Activated CD4-positive, alpha-beta T cell treated with anti-CD3 and anti-CD28 coated beads, Interleukin-2, amount 10 ng/mL, durations not matched to agents 7 days and 5 days (primary cell): ENCODE measurements around the gene JPH2. TPM values are rescaled to one million over a fixed set of nuclear protein-coding genes. Genes with fewer than 3 reads are reported as not detected.
"Not testable (repeated sequence)": the region's sequence is repeated elsewhere in the genome, so short reads cannot be mapped to it uniquely, and the experiment has no call there.

Source experiments
- CTCF ChIA-PET: fragments of 350-600 bp; sonication (Branson Sonifier 250); formaldehyde crosslinking; loops from one replicate; lab custom pipeline; 2021; ENCODE audit warnings: antibody characterized with exemption; lab: Charles Lee
- POLR2A ChIA-PET: fragments of 350-600 bp; sonication (Branson Sonifier 250); formaldehyde crosslinking; loops from one replicate; lab custom pipeline; 2021; ENCODE audit warnings: antibody characterized with exemption; lab: Charles Lee
- DNase-seq: peaks from one replicate; pipeline ENCODE4 v3.0.0-alpha.2; 2020
- H3K27ac Mint-ChIP-seq: one replicate; pipeline ENCODE4 v1.8.0; 2021; ENCODE audit warnings: mild to moderate bottlenecking, moderate library complexity, mixed read lengths
- H3K27me3 Mint-ChIP-seq: one replicate; pipeline ENCODE4 v1.8.0; 2021; ENCODE audit warnings: mixed read lengths
- H3K36me3 Mint-ChIP-seq: one replicate; pipeline ENCODE4 v1.8.0; 2021; ENCODE audit warnings: low read depth, mixed read lengths
- H3K4me1 Mint-ChIP-seq: one replicate; pipeline ENCODE4 v1.8.0; 2021; ENCODE audit warnings: mixed read lengths
- H3K4me3 Mint-ChIP-seq: one replicate; pipeline ENCODE4 v1.8.0; 2021; ENCODE audit warnings: mild to moderate bottlenecking, moderate library complexity, mixed read lengths
- H3K9me3 Mint-ChIP-seq: one replicate; pipeline ENCODE4 v1.8.0; 2021; ENCODE audit warnings: mixed read lengths
- total RNA-seq, 2 experiments: library from RNA; stranded (reverse); gene quantifications; one replicate each; pipeline ENCODE4 v1.2.3, GENCODE V29; 2021

The JPH2 gene
- total RNA-seq, 2 experiments from 2014 or later = not detected

DNA sequence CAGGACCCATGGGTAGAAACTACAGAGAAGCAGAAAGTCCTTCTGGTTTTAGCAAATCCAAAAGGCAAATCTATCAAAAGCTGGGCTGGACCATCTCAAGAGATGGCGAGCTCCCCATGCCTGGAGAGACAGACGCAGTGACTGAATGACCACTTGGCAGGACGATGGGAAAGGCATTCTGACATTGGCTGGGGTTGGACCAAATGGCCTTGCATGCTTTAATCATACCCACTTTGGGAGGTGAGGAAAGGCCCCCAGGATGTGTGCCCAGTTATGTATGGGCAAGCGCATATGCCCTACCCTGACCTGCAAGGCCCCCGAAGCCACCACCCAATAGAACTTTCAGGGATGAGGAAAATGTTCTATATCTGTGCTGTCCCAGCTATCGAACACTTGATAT, 45.1 kb downstream of the JPH2 start:
- Mint-ChIP-seq H3K4me1 (no peaks in the 10 kb centered on the region), H3K9me3 (no peaks in the 10 kb centered on the region), H3K36me3 (no peaks in the 10 kb centered on the region), H3K4me3 (no peak overlapping the region), H3K27me3 (peaks cover 8% of the 10 kb centered on the region), H3K27ac (no peak overlapping the region)
- no peak for DNase-seq
- POLR2A ChIA-PET = no interaction called here
- CTCF ChIA-PET = interaction anchor here (2.6 kb wide), 1 partner anchor 12 kb away, joined by 8 read pairs; no protein-coding TSS in a partner anchor

- H3K9me3 Mint-ChIP-seq = no peaks in the 10 kb centered on the region
- no peak overlapping the region for H3K4me3 Mint-ChIP-seq
- no peak overlapping the region for H3K27ac Mint-ChIP-seq
- no peaks in the 10 kb centered on the region for H3K4me1 Mint-ChIP-seq
- POLR2A ChIA-PET = no interaction called here
- DNase-seq = no peak
- H3K36me3 Mint-ChIP-seq = no peaks in the 10 kb centered on the region
- CTCF ChIA-PET = interaction anchor here (1.2 kb wide), 1 partner anchor 15 kb away, joined by 3 read pairs; no protein-coding TSS in a partner anchor
- peaks cover 8% of the 10 kb centered on the region for H3K27me3 Mint-ChIP-seq
These were observed 48.1 kb downstream of the JPH2 start for GRCh38 chr20:44138867-44139266.

- Mint-ChIP-seq H3K27ac (no peak overlapping the region), H3K4me3 (no peak overlapping the region), H3K27me3 (peaks cover 8% of the 10 kb centered on the region), H3K36me3 (no peaks in the 10 kb centered on the region), H3K4me1 (no peaks in the 10 kb centered on the region), H3K9me3 (no peaks in the 10 kb centered on the region)
- ChIA-PET POLR2A (no interaction called here), CTCF (no interaction called here)
- DNase-seq = no peak
These were observed 49.7 kb downstream of the JPH2 start for GRCh38 chr20:44137266-44137801.

GRCh38 chr20:44136579-44137265, 50.3 kb downstream of the JPH2 start:
- Mint-ChIP-seq H3K27me3 (peaks cover 10% of the 10 kb centered on the region), H3K9me3 (no peaks in the 10 kb centered on the region), H3K27ac (no peak overlapping the region), H3K4me3 (no peak overlapping the region), H3K36me3 (no peaks in the 10 kb centered on the region), H3K4me1 (no peaks in the 10 kb centered on the region)
- DNase-seq = no peak
- ChIA-PET CTCF (no interaction called here), POLR2A (interaction anchor here (0.5 kb wide), 1 partner anchor 469 kb away, joined by 3 read pairs; no protein-coding TSS in a partner anchor)

GRCh38 chr20:44135417-44136204, 51.4 kb downstream of the JPH2 start:
- H3K4me1 Mint-ChIP-seq = no peaks in the 10 kb centered on the region
- H3K4me3 Mint-ChIP-seq = no peak overlapping the region
- no peaks in the 10 kb centered on the region for H3K36me3 Mint-ChIP-seq
- POLR2A ChIA-PET = interaction anchor here (0.6 kb wide), 1 partner anchor 23 kb away, joined by 3 read pairs; no protein-coding TSS in a partner anchor
- peaks cover 10% of the 10 kb centered on the region for H3K27me3 Mint-ChIP-seq
- no peak overlapping the region for H3K27ac Mint-ChIP-seq
- DNase-seq = no peak
- no peaks in the 10 kb centered on the region for H3K9me3 Mint-ChIP-seq
- CTCF ChIA-PET = interaction anchor here (1.0 kb wide), 1 partner anchor 19 kb away, joined by 3 read pairs; no protein-coding TSS in a partner anchor

GRCh38 chr20:44135012-44135412, 52.0 kb downstream of the JPH2 start:
- no peaks in the 10 kb centered on the region for H3K4me1 Mint-ChIP-seq
- ChIA-PET CTCF (interaction anchor here (1.0 kb wide), 1 partner anchor 19 kb away, joined by 3 read pairs; no protein-coding TSS in a partner anchor), POLR2A (no interaction called here)
- H3K4me3 Mint-ChIP-seq = no peak overlapping the region
- DNase-seq = peak; percentile 35
- H3K27me3 Mint-ChIP-seq = peaks cover 10% of the 10 kb centered on the region
- H3K36me3 Mint-ChIP-seq = no peaks in the 10 kb centered on the region
- H3K9me3 Mint-ChIP-seq = no peaks in the 10 kb centered on the region
- no peak overlapping the region for H3K27ac Mint-ChIP-seq

DNA sequence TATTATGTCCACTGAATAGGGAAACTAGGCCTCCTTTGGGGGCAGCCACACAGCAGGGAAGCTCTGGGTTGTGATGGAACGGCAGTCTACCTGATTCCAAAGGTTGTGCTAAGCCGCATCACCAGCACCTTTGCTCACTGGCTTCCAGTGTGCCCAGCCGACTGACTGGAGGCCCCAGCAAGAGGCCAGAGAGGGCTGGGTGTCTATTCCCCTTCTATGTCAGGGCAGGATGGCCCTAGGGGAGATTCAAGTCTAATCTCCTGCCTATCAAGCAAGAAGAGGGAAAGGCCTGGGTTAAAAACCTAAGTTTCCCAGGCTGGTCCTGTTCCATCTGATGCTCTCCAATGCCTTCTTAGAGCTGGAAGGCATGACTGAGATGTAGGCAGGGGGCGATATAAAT, 53.6 kb downstream of the JPH2 start:
- H3K27me3 Mint-ChIP-seq = peaks cover 4% of the 10 kb centered on the region

GRCh38 chr20:44131704-44132103, 55.3 kb downstream of the JPH2 start:
- Mint-ChIP-seq H3K4me1 (no peaks in the 10 kb centered on the region), H3K27me3 (peaks cover 4% of the 10 kb centered on the region), H3K36me3 (no peaks in the 10 kb centered on the region), H3K27ac (no peak overlapping the region), H3K9me3 (no peaks in the 10 kb centered on the region), H3K4me3 (no peak overlapping the region)
- no peak for DNase-seq
- POLR2A ChIA-PET = no interaction called here
- CTCF ChIA-PET = interaction anchor here (1.1 to 2.2 kb wide), 2 partner anchors 11 to 15 kb away, joined by 3 to 12 read pairs; no protein-coding TSS in a partner anchor

More for the DNA sequence above, 53.6 kb downstream of the JPH2 start:
- no peaks in the 10 kb centered on the region for H3K4me1 Mint-ChIP-seq
- no peak for DNase-seq
- no peak overlapping the region for H3K27ac Mint-ChIP-seq
- H3K9me3 Mint-ChIP-seq = no peaks in the 10 kb centered on the region
- H3K4me3 Mint-ChIP-seq = no peak overlapping the region
- no peaks in the 10 kb centered on the region for H3K36me3 Mint-ChIP-seq
- POLR2A ChIA-PET = no interaction called here
- CTCF ChIA-PET = no interaction called here

- H3K27ac Mint-ChIP-seq = no peak overlapping the region
- POLR2A ChIA-PET = interaction anchor here (0.6 kb wide), 1 partner anchor 50 kb away, joined by 3 read pairs; no protein-coding TSS in a partner anchor
- no peak for DNase-seq
- no peak overlapping the region for H3K4me3 Mint-ChIP-seq
- no peaks in the 10 kb centered on the region for H3K36me3 Mint-ChIP-seq
- no peaks in the 10 kb centered on the region for H3K4me1 Mint-ChIP-seq
- H3K27me3 Mint-ChIP-seq = peaks cover 8% of the 10 kb centered on the region
- CTCF ChIA-PET = interaction anchor here (0.6 to 2.2 kb wide), 2 partner anchors 13 to 35 kb away, joined by 3 to 12 read pairs; no protein-coding TSS in a partner anchor
- no peaks in the 10 kb centered on the region for H3K9me3 Mint-ChIP-seq
These were observed 56.9 kb downstream of the JPH2 start for GRCh38 chr20:44129911-44130718.

DNA sequence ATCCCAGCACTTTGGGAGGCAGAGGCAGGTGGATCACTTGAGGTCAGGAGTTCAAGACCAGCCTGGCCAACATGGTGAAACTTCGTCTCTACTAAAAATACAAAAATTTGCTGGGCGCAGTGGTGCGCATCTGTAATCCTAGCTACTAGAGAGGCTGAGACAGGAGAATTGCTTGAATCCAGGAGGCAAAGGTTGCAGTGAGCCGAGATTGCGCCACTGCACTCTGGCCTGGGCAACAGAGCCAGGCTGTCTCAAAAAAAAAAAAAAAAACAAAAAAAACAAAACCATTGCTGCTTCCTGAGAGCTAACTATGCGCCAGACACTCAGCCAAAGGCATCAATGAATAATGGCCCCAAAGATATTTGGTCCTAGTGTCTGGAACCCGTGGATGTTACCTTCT, 57.7 kb downstream of the JPH2 start:
- CTCF ChIA-PET = not testable (repeated sequence)

GRCh38 chr20:44126445-44126844, 60.5 kb downstream of the JPH2 start:
- Mint-ChIP-seq H3K4me3 (no peak overlapping the region), H3K4me1 (no peaks in the 10 kb centered on the region), H3K36me3 (no peaks in the 10 kb centered on the region), H3K27ac (no peak overlapping the region), H3K9me3 (no peaks in the 10 kb centered on the region), H3K27me3 (peaks cover 11% of the 10 kb centered on the region)
- ChIA-PET CTCF (no interaction called here), POLR2A (no interaction called here)
- no peak for DNase-seq

More for the DNA sequence above, 57.7 kb downstream of the JPH2 start:
- H3K27me3 Mint-ChIP-seq, H3K36me3 Mint-ChIP-seq, DNase-seq, H3K4me3 Mint-ChIP-seq, H3K9me3 Mint-ChIP-seq, H3K27ac Mint-ChIP-seq, POLR2A ChIA-PET, H3K4me1 Mint-ChIP-seq: not testable (repeated sequence)
